ENCODE data around the gene TTF2. TPM values are rescaled to one million over a fixed set of nuclear protein-coding genes. Genes with fewer than 3 reads are reported as not detected.

TTF2 gene
- polyA plus RNA-seq, 1 donor (not counting 4 experiments of a cell fraction or from before 2014, with no cell fraction given) = 23.0 TPM

- Histone ChIP-seq H3K4me1 (ENCODE audit: control insufficient read depth, extremely low read depth, insufficient read depth, low read length) (peaks cover 9% of the 10 kb centered on the region), H3K4me3 (ENCODE audit: control insufficient read depth in 2 of 3, extremely low read depth in 1 of 3, insufficient read depth in 2 of 3, low read depth in 1 of 3, low read length in 3 of 3) (no peak overlapping the region), H3K36me3 (ENCODE audit: control insufficient read depth in 2 of 2, extremely low read depth in 1 of 2, insufficient read depth in 2 of 2, low read length in 2 of 2) (peaks cover 2 to 8% of the 10 kb centered on the region in 2 experiments), H3K27me3 (ENCODE audit: control insufficient read depth, extremely low read depth, insufficient read depth, low read length) (no peaks in the 10 kb centered on the region), H3K4me2 (ENCODE audit: control insufficient read depth, extremely low read depth, insufficient read depth, low read depth, low read length) (no peak overlapping the region), H3K9me1 (ENCODE audit: control insufficient read depth, extremely low read depth, insufficient read depth, low read length) (peaks cover 2% of the 10 kb centered on the region), H3K9ac (ENCODE audit: control insufficient read depth, extremely low read depth, insufficient read depth, low read length) (no peak overlapping the region), H3K27ac (ENCODE audit: control insufficient read depth, insufficient read depth, low read length) (no peak overlapping the region), H2AFZ (ENCODE audit: control insufficient read depth, low read length) (no peak overlapping the region), H3K79me2 (ENCODE audit: control insufficient read depth, insufficient read depth, low read length) (no peaks in the 10 kb centered on the region), H3K9me3 (ENCODE audit: control insufficient read depth, low read depth, low read length) (no peaks in the 10 kb centered on the region), H4K20me1 (ENCODE audit: control insufficient read depth, extremely low read depth, insufficient read depth, low read length) (no peaks in the 10 kb centered on the region)
- dilution Hi-C loops (cut with MboI; ENCODE audit: extremely low pct_ligation_motif_present, low sequenced_read_pairs) = no loop called here
- no peak for FAIRE-seq
- DNase-seq (ENCODE audit: low read depth, low spot score) = no peak
- no peak for TF ChIP-seq EZH2 (IDR thresholded peaks at IDR 0.05; ENCODE audit: low read length)
- no peak for TF ChIP-seq CTCF (optimal IDR thresholded peaks at IDR 0.05 in 1 of 3, IDR thresholded peaks at IDR 0.05 in 1 of 3, conservative IDR thresholded peaks at IDR 0.05 in 1 of 3; ENCODE audit: extremely low read depth in 1 of 3, insufficient read depth in 2 of 3, low read length in 3 of 3)
Observed at GRCh38 chr1:117116090-117116783, 56.1 kb downstream of the TTF2 start.

GRCh38 chr1:117116784-117117130 is 56.6 kb downstream of the TTF2 start:
- no peak overlapping the region for H3K4me3 ChIP-seq (ENCODE audit: control insufficient read depth in 2 of 3, extremely low read depth in 1 of 3, insufficient read depth in 2 of 3, low read depth in 1 of 3, low read length in 3 of 3)
- DNase-seq (ENCODE audit: low read depth, low spot score) (no peak), FAIRE-seq (no peak)
- H3K36me3 ChIP-seq (ENCODE audit: control insufficient read depth in 2 of 2, extremely low read depth in 1 of 2, insufficient read depth in 2 of 2, low read length in 2 of 2) = peaks cover 2 to 8% of the 10 kb centered on the region in 2 experiments
- H3K9me3 ChIP-seq (ENCODE audit: control insufficient read depth, low read depth, low read length) = no peaks in the 10 kb centered on the region
- no peak for TF ChIP-seq EZH2 (IDR thresholded peaks at IDR 0.05; ENCODE audit: low read length)
- H3K4me2 ChIP-seq (ENCODE audit: control insufficient read depth, extremely low read depth, insufficient read depth, low read depth, low read length) = no peak overlapping the region
- dilution Hi-C loops (cut with MboI; ENCODE audit: extremely low pct_ligation_motif_present, low sequenced_read_pairs) = no loop called here
- H4K20me1 ChIP-seq (ENCODE audit: control insufficient read depth, extremely low read depth, insufficient read depth, low read length) = no peaks in the 10 kb centered on the region
- H2AFZ ChIP-seq (ENCODE audit: control insufficient read depth, low read length) = no peak overlapping the region
- peaks cover 7% of the 10 kb centered on the region for H3K4me1 ChIP-seq (ENCODE audit: control insufficient read depth, extremely low read depth, insufficient read depth, low read length)
- H3K27ac ChIP-seq (ENCODE audit: control insufficient read depth, insufficient read depth, low read length) = no peak overlapping the region
- H3K79me2 ChIP-seq (ENCODE audit: control insufficient read depth, insufficient read depth, low read length) = no peaks in the 10 kb centered on the region
- H3K9ac ChIP-seq (ENCODE audit: control insufficient read depth, extremely low read depth, insufficient read depth, low read length) = no peak overlapping the region
- H3K9me1 ChIP-seq (ENCODE audit: control insufficient read depth, extremely low read depth, insufficient read depth, low read length) = peaks cover 2% of the 10 kb centered on the region
- H3K27me3 ChIP-seq (ENCODE audit: control insufficient read depth, extremely low read depth, insufficient read depth, low read length) = no peaks in the 10 kb centered on the region

- no peak overlapping the region for H3K27ac ChIP-seq (ENCODE audit: control insufficient read depth, insufficient read depth, low read length)
- peaks cover 2 to 8% of the 10 kb centered on the region in 2 experiments for H3K36me3 ChIP-seq (ENCODE audit: control insufficient read depth in 2 of 2, extremely low read depth in 1 of 2, insufficient read depth in 2 of 2, low read length in 2 of 2)
- no peaks in the 10 kb centered on the region for H3K27me3 ChIP-seq (ENCODE audit: control insufficient read depth, extremely low read depth, insufficient read depth, low read length)
- TF ChIP-seq CTCF (optimal IDR thresholded peaks at IDR 0.05 in 1 of 3, IDR thresholded peaks at IDR 0.05 in 1 of 3, conservative IDR thresholded peaks at IDR 0.05 in 1 of 3; ENCODE audit: extremely low read depth in 1 of 3, insufficient read depth in 2 of 3, low read length in 3 of 3) (no peak), EZH2 (IDR thresholded peaks at IDR 0.05; ENCODE audit: low read length) (no peak)
- H3K9me3 ChIP-seq (ENCODE audit: control insufficient read depth, low read depth, low read length) = no peaks in the 10 kb centered on the region
- no peak overlapping the region for H3K9ac ChIP-seq (ENCODE audit: control insufficient read depth, extremely low read depth, insufficient read depth, low read length)
- dilution Hi-C loops (cut with MboI; ENCODE audit: extremely low pct_ligation_motif_present, low sequenced_read_pairs) = no loop called here
- no peaks in the 10 kb centered on the region for H4K20me1 ChIP-seq (ENCODE audit: control insufficient read depth, extremely low read depth, insufficient read depth, low read length)
- H3K9me1 ChIP-seq (ENCODE audit: control insufficient read depth, extremely low read depth, insufficient read depth, low read length) = peaks cover 2% of the 10 kb centered on the region
- H2AFZ ChIP-seq (ENCODE audit: control insufficient read depth, low read length) = no peak overlapping the region
- H3K4me2 ChIP-seq (ENCODE audit: control insufficient read depth, extremely low read depth, insufficient read depth, low read depth, low read length) = no peak overlapping the region
- no peak overlapping the region for H3K4me3 ChIP-seq (ENCODE audit: control insufficient read depth in 2 of 3, extremely low read depth in 1 of 3, insufficient read depth in 2 of 3, low read depth in 1 of 3, low read length in 3 of 3)
- H3K4me1 ChIP-seq (ENCODE audit: control insufficient read depth, extremely low read depth, insufficient read depth, low read length) = peaks cover 12% of the 10 kb centered on the region
- H3K79me2 ChIP-seq (ENCODE audit: control insufficient read depth, insufficient read depth, low read length) = no peaks in the 10 kb centered on the region
- no peak for DNase-seq (ENCODE audit: low read depth, low spot score)
- FAIRE-seq = no peak
Observed at GRCh38 chr1:117117697-117118096, 57.6 kb downstream of the TTF2 start.

Data from keratinocyte (primary cell).